ENCODE results near the gene CYP26C1.
A peak's percentile ranks its signal among the peaks of the same experiment; 100 is the strongest.

Gene CYP26C1

GRCh38 chr10:93059975-93060886 is at the start of gene CYP26C1:
TSS of gene CYP26C1 (plus strand) at chr10:93060798. CDS start at chr10:93061264, 466 bp downstream.
- no peak for DNase-seq

- no peak for DNase-seq
Observed at GRCh38 chr10:93015722-93016121, 44.9 kb upstream of the CYP26C1 start.

GRCh38 chr10:93023013-93023650 is 37.5 kb upstream of the CYP26C1 start:
- DNase-seq = no peak

GRCh38 chr10:93026072-93026471 is 34.5 kb upstream of the CYP26C1 start:
- no peak for DNase-seq

GRCh38 chr10:93027508-93027907 is 33.1 kb upstream of the CYP26C1 start:
- no peak for DNase-seq

GRCh38 chr10:93028883-93029282 is 31.7 kb upstream of the CYP26C1 start:
- no peak for DNase-seq

GRCh38 chr10:93030409-93030808 is 30.2 kb upstream of the CYP26C1 start:
- no peak for DNase-seq

GRCh38 chr10:93032105-93032808 is 28.3 kb upstream of the CYP26C1 start:
- DNase-seq = no peak

- DNase-seq = no peak
Observed at GRCh38 chr10:93032809-93033137, 27.8 kb upstream of the CYP26C1 start.

- DNase-seq = no peak
Observed at GRCh38 chr10:93034426-93034825, 26.2 kb upstream of the CYP26C1 start.

GRCh38 chr10:93039110-93039509 is 21.5 kb upstream of the CYP26C1 start:
- DNase-seq = no peak

GRCh38 chr10:93039721-93040120 is 20.9 kb upstream of the CYP26C1 start:
- peak in 1 of 2 donors; percentile 50 for DNase-seq

GRCh38 chr10:93054486-93054885 is 6.1 kb upstream of the CYP26C1 start:
- no peak for DNase-seq

GRCh38 chr10:93058139-93058538 is 2.5 kb upstream of the CYP26C1 start:
- no peak for DNase-seq

GRCh38 chr10:93060887-93061593 is 442 bp downstream of the CYP26C1 start:
- no peak for DNase-seq

GRCh38 chr10:93061594-93062513 is 1.3 kb downstream of the CYP26C1 start:
- no peak for DNase-seq

- no peak for DNase-seq
Observed at GRCh38 chr10:93062514-93063143, 2.0 kb downstream of the CYP26C1 start.

GRCh38 chr10:93063144-93063976 is 2.8 kb downstream of the CYP26C1 start:
- no peak for DNase-seq

- no peak for DNase-seq
Observed at GRCh38 chr10:93063977-93064660, 3.5 kb downstream of the CYP26C1 start.

All from bone marrow (tissue), 2 donors.